Neuronal stem cell (in vitro differentiated cells): ENCODE results near the gene CYLC2. TPM values are rescaled to one million over a fixed set of nuclear protein-coding genes. Genes with fewer than 3 reads are reported as not detected.

Experiments
- DNase-seq: peaks from one replicate; pipeline ENCODE4 v3.0.0-alpha.2; 2013; ENCODE audit warnings: low spot score
- H2AFZ ChIP-seq: one replicate; pipeline ENCODE4 v1.6.1; 2013; ENCODE audit warnings: mild to moderate bottlenecking, low read length, inconsistent platforms
- H2AK5ac ChIP-seq: 2 replicates; pipeline ENCODE4 v1.6.1; 2013; ENCODE audit warnings: low read depth, mild to moderate bottlenecking, inconsistent platforms, low read length, moderate library complexity, mixed read lengths
- H2BK120ac ChIP-seq: 2 replicates; pipeline ENCODE4 v1.6.1; 2013; ENCODE audit warnings: low read depth, mild to moderate bottlenecking, inconsistent platforms, low read length, moderate library complexity, mixed read lengths
- H2BK12ac ChIP-seq: one replicate; pipeline ENCODE4 v1.6.1; 2013; ENCODE audit warnings: low read length, inconsistent platforms
- H2BK15ac ChIP-seq: 2 replicates; pipeline ENCODE4 v1.6.1; 2013; ENCODE audit warnings: mild to moderate bottlenecking, low read length, inconsistent platforms, mixed read lengths
- H2BK5ac ChIP-seq: one replicate; pipeline ENCODE4 v1.6.1; 2013; ENCODE audit warnings: inconsistent platforms, mild to moderate bottlenecking, low read length, moderate library complexity
- H3K14ac ChIP-seq: one replicate; pipeline ENCODE4 v1.6.1; 2013; ENCODE audit warnings: low read length, inconsistent platforms
- H3K18ac ChIP-seq: 2 replicates; pipeline ENCODE4 v1.6.1; 2013; ENCODE audit warnings: low read length, inconsistent platforms
- H3K23ac ChIP-seq: 2 replicates; pipeline ENCODE4 v1.6.1; 2013; ENCODE audit warnings: low read depth, mild to moderate bottlenecking, mixed read lengths, low read length, inconsistent platforms; ENCODE audit not compliant: poor library complexity
- H3K27ac ChIP-seq: replicated peaks from 3 replicates; pipeline ENCODE4 v1.5.1; 2013; ENCODE audit warnings: low read length, inconsistent platforms
- H3K27me3 ChIP-seq, 3 experiments: 2 replicates each; pipeline ENCODE4 v1.6.1; 2013; ENCODE audit warnings: low read length in 3 of 3, mild to moderate bottlenecking in 2 of 3, inconsistent platforms in 1 of 3, low read depth in 1 of 3, mixed read lengths in 1 of 3, moderate library complexity in 1 of 3; ENCODE audit not compliant: control insufficient read depth in 3 of 3, insufficient read depth in 3 of 3
- H3K36me3 ChIP-seq, 2 donors: replicated peaks in 1 of 2; 2 replicates each; pipeline ENCODE4 v1.6.1; 2013; ENCODE audit warnings: low read length in 2 of 2; ENCODE audit not compliant: control insufficient read depth in 2 of 2, insufficient read depth in 2 of 2
- H3K4ac ChIP-seq: 2 replicates; pipeline ENCODE4 v1.6.1; 2013; ENCODE audit warnings: inconsistent platforms, mild to moderate bottlenecking, low read length, moderate library complexity
- H3K4me1 ChIP-seq, 2 donors: 1 replicate in 1 of 2; 2 replicates in 1 of 2; pipeline ENCODE4 v1.6.1; 2013; ENCODE audit warnings: low read length in 2 of 2, low read depth in 1 of 2; ENCODE audit not compliant: control insufficient read depth in 2 of 2, insufficient read depth in 1 of 2
- H3K4me2 ChIP-seq: one replicate; pipeline ENCODE4 v1.6.1; 2013; ENCODE audit warnings: mild to moderate bottlenecking, low read length, inconsistent platforms; ENCODE audit not compliant: insufficient read depth, poor library complexity, severe bottlenecking
- H3K4me3 ChIP-seq, 2 donors: 2 replicates each; pipeline ENCODE4 v1.5.1; 2013; ENCODE audit warnings: low read length in 2 of 2, mild to moderate bottlenecking in 2 of 2, inconsistent platforms in 1 of 2, moderate library complexity in 1 of 2
- H3K79me1 ChIP-seq: one replicate; pipeline ENCODE4 v1.6.1; 2013; ENCODE audit warnings: low read depth, mild to moderate bottlenecking, inconsistent platforms, low read length, moderate library complexity
- H3K9ac ChIP-seq: one replicate; pipeline ENCODE4 v1.6.1; 2013; ENCODE audit warnings: mild to moderate bottlenecking, low read depth, low read length, inconsistent platforms; ENCODE audit not compliant: poor library complexity
- H3K9me3 ChIP-seq, 2 donors: replicated peaks in 1 of 2; 2 replicates each; pipeline versions ENCODE3 to v1.6.1; 2013; ENCODE audit warnings: low read length in 2 of 2, mild to moderate bottlenecking in 2 of 2, inconsistent platforms in 1 of 2, low read depth in 1 of 2, mixed read lengths in 1 of 2, moderate library complexity in 1 of 2; ENCODE audit not compliant: control insufficient read depth in 2 of 2, insufficient read depth in 1 of 2
- H4K8ac ChIP-seq: one replicate; pipeline ENCODE4 v1.6.1; 2013; ENCODE audit warnings: low read depth, mild to moderate bottlenecking, inconsistent platforms, low read length, moderate library complexity
- H4K91ac ChIP-seq: one replicate; pipeline ENCODE4 v1.6.1; 2013; ENCODE audit warnings: low read length, low read depth, mild to moderate bottlenecking, inconsistent platforms; ENCODE audit not compliant: poor library complexity
- WGBS, 2 donors: extraction: QIAGEN DNeasy Blood & Tissue Kit; methylation state at CpG; one replicate each; pipeline ENCODE4 v1.1.7; 2013; ENCODE audit warnings: missing lambda C conversion rate in 2 of 2, mixed read lengths in 1 of 2; ENCODE audit not compliant: insufficient read length in 2 of 2, insufficient replicate concordance in 1 of 2; ENCODE audit errors: extremely low coverage in 2 of 2; 5-methylcytosine and 5-hydroxymethylcytosine counted together
- small RNA-seq: library from polyadenylated mRNA; stranded (forward); fragments of <200 nt; extraction: miRNeasy Mini kit (QIAGEN cat#:217004); gene quantifications from one replicate; pipeline ENCODE3, GENCODE V24; 2013; ENCODE audit not compliant: insufficient read depth

Gene CYLC2

GRCh38 chr9:103037508-103038477 lies 42.7 kb downstream of the CYLC2 start:
- Histone ChIP-seq H2BK15ac (no peak overlapping the region), H3K4me1 (peaks cover 0 to 7% of the 10 kb centered on the region in 2 donors), H3K23ac (no peak overlapping the region), H3K9me3 (no peaks in the 10 kb centered on the region), H3K4me3 (no peak overlapping the region), H2AK5ac (peak overlapping the region; percentile 52), H3K27me3 (no peaks in the 10 kb centered on the region), H3K79me1 (no peaks in the 10 kb centered on the region), H2BK12ac (no peak overlapping the region), H3K27ac (no peak overlapping the region), H2AFZ (no peak overlapping the region), H3K36me3 (no peaks in the 10 kb centered on the region), H3K4ac (no peak overlapping the region), H2BK120ac (no peak overlapping the region), H4K91ac (no peak overlapping the region), H3K9ac (no peak overlapping the region), H2BK5ac (peak overlapping the region; percentile 35), H3K18ac (peak overlapping the region; percentile 90), H3K4me2 (no peak overlapping the region), H4K8ac (peak overlapping the region; percentile 76), H3K14ac (no peak overlapping the region)
- DNase-seq: no peak
- no CpG with 5 or more reads among the region's 4 CpGs for WGBS, 2 donors

DNA sequence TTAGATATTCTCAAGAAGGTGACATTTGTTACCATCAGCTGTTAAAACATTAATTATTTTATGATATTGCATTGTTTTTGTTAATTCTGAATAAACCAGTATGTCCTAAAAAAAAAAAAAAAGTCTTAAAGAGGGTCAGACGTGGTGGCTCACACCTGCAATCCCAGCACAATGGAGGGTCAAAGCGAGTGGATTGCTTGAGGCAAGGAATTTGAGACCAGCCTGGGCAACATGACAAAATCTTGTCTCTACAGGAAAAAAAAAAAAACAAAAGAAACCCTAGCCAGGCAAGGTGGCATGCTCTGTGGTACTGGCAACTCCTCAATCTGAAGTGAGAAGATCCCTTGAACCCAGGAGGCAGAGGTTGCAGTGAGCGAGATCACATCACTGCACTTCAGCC lies 46.8 kb downstream of the CYLC2 start:
- H3K9me3 ChIP-seq: no peaks in the 10 kb centered on the region
- DNase-seq: no peak
- no peak overlapping the region for H2AFZ ChIP-seq
- H3K4ac ChIP-seq: no peak overlapping the region
- H3K4me1 ChIP-seq: peaks cover 0 to 7% of the 10 kb centered on the region in 2 donors
- H3K9ac ChIP-seq: no peak overlapping the region
- no peak overlapping the region for H3K23ac ChIP-seq
- no peak overlapping the region for H3K14ac ChIP-seq
- H4K8ac ChIP-seq: no peak overlapping the region
- no peak overlapping the region for H2AK5ac ChIP-seq
- no CpG with 5 or more reads among the region's 3 CpGs for WGBS, 2 donors
- no peaks in the 10 kb centered on the region for H3K36me3 ChIP-seq
- no peak overlapping the region for H3K4me3 ChIP-seq
- H2BK5ac ChIP-seq: no peak overlapping the region
- no peak overlapping the region for H3K27ac ChIP-seq
- H3K79me1 ChIP-seq: no peaks in the 10 kb centered on the region
- no peak overlapping the region for H2BK15ac ChIP-seq
- no peak overlapping the region for H4K91ac ChIP-seq
- H3K4me2 ChIP-seq: no peak overlapping the region
- H3K18ac ChIP-seq: no peak overlapping the region
- H2BK120ac ChIP-seq: no peak overlapping the region
- H2BK12ac ChIP-seq: no peak overlapping the region
- no peaks in the 10 kb centered on the region for H3K27me3 ChIP-seq

Small RNA genes within 50 kb of the gene (small RNA-seq; reads per million reads assigned to genes)
- not detected for gene AL589823.1
